GM21515 (cell line): ENCODE results near the gene PCSK6.

ENCODE experiments used
- ATAC-seq: cut with Tn5 transposase; IDR thresholded peaks from one replicate; pipeline ENCODE4 v1.9.1; 2021; ENCODE audit not compliant: unreplicated experiment

The PCSK6 gene

GRCh38 chr15:101483462-101483861, 6.0 kb downstream of the PCSK6 start:
- ATAC-seq = no peak

GRCh38 chr15:101482526-101483371, 6.8 kb downstream of the PCSK6 start:
- ATAC-seq = no peak

- ATAC-seq = no peak
These were observed 7.5 kb downstream of the PCSK6 start for GRCh38 chr15:101481917-101482525.

- ATAC-seq = no peak
These were observed 8.2 kb downstream of the PCSK6 start for GRCh38 chr15:101481381-101481705.

GRCh38 chr15:101480613-101481380, 8.7 kb downstream of the PCSK6 start:
- no peak for ATAC-seq

- no peak for ATAC-seq
These were observed 9.5 kb downstream of the PCSK6 start for GRCh38 chr15:101479851-101480612.

- ATAC-seq = no peak
These were observed 10.1 kb downstream of the PCSK6 start for GRCh38 chr15:101479342-101479845.

- no peak for ATAC-seq
These were observed 10.7 kb downstream of the PCSK6 start for GRCh38 chr15:101478701-101479341.

- no peak for ATAC-seq
These were observed 11.6 kb downstream of the PCSK6 start for GRCh38 chr15:101477851-101478362.

- no peak for ATAC-seq
These were observed 12.8 kb downstream of the PCSK6 start for GRCh38 chr15:101476756-101477155.

- no peak for ATAC-seq
These were observed 14.5 kb downstream of the PCSK6 start for GRCh38 chr15:101474983-101475382.

GRCh38 chr15:101474233-101474632, 15.3 kb downstream of the PCSK6 start:
- ATAC-seq = no peak

GRCh38 chr15:101472033-101472432, 17.5 kb downstream of the PCSK6 start:
- no peak for ATAC-seq

GRCh38 chr15:101470548-101471239, 18.8 kb downstream of the PCSK6 start:
- no peak for ATAC-seq

- ATAC-seq = no peak
These were observed 19.8 kb downstream of the PCSK6 start for GRCh38 chr15:101469520-101470288.

- ATAC-seq = no peak
These were observed 23.3 kb downstream of the PCSK6 start for GRCh38 chr15:101466188-101466587.

- no peak for ATAC-seq
These were observed 24.4 kb downstream of the PCSK6 start for GRCh38 chr15:101464999-101465669.

- no peak for ATAC-seq
These were observed 25.1 kb downstream of the PCSK6 start for GRCh38 chr15:101464256-101464998.
